HFF-Myc (cell line): ENCODE results near the gene STK32C.
"Not testable (repeated sequence)": the region's sequence is repeated elsewhere in the genome, so short reads cannot be mapped to it uniquely, and the experiment has no call there.

Experiments
- DNase-seq: peaks from one replicate; pipeline ENCODE4 v3.0.0-alpha.2; 2011; ENCODE audit warnings: low read depth; ENCODE audit errors: extremely low read depth
- H3K4me3 ChIP-seq: replicated peaks from 2 replicates; pipeline ENCODE4 v1.5.1; 2011; ENCODE audit warnings: low read depth, mild to moderate bottlenecking, control low read depth, low read length
- TF ChIP-seq, protein P1 (sequence below): IDR thresholded peaks from 2 replicates; pipeline ENCODE4 v1.5.1; 2012; ENCODE audit warnings: mild to moderate bottlenecking, low read depth, low read length, control low read depth; ENCODE audit errors: missing control alignments

Gene STK32C

DNA sequence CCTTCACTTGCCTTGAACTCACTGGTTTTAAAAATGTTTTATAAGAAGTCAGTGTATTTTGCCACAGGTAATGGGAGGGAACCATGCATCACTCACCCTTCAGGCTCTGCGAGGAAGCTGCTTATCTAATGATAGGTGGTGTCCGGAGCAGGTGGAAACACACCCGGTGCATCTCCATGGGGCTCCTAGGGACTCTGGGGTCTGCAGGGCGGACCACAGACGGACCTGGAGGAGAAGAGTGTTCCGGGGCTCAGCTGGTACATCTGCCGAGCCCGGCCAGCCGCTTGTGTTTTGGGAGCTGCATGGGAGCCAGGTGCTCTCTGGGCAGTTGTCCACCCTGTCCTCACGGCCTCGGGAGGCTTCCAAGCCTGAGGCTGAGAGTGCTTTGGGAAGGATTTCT is 31.5 kb upstream of the STK32C start:
- no peak for DNase-seq
- TF ChIP-seq, protein P1, sequence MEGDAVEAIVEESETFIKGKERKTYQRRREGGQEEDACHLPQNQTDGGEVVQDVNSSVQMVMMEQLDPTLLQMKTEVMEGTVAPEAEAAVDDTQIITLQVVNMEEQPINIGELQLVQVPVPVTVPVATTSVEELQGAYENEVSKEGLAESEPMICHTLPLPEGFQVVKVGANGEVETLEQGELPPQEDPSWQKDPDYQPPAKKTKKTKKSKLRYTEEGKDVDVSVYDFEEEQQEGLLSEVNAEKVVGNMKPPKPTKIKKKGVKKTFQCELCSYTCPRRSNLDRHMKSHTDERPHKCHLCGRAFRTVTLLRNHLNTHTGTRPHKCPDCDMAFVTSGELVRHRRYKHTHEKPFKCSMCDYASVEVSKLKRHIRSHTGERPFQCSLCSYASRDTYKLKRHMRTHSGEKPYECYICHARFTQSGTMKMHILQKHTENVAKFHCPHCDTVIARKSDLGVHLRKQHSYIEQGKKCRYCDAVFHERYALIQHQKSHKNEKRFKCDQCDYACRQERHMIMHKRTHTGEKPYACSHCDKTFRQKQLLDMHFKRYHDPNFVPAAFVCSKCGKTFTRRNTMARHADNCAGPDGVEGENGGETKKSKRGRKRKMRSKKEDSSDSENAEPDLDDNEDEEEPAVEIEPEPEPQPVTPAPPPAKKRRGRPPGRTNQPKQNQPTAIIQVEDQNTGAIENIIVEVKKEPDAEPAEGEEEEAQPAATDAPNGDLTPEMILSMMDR = no peak
- H3K4me3 ChIP-seq = no peak overlapping the region

GRCh38 chr10:132338876-132339275 is 31.1 kb upstream of the STK32C start:
- TF ChIP-seq, protein P1 = no peak
- no peak overlapping the region for H3K4me3 ChIP-seq
- DNase-seq = no peak

DNA sequence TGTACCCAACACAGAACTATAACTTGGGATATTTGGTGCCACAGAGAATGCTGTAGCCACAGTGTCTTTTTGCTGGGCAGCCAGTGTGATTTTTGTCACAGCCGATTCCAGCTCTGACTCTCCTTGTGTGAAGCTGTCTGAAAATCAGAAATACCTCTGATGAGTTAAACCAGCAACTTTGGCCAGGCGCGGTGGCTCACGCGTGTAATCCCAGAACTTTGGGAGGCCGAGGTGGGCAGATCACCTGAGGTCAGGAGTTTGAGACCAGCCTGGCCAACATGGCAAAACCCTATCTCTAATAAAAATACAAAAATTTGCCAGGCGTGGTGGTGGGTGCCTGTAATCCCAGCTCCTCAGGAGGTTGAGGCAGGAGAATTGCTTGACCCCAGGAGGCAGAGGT is 30.1 kb upstream of the STK32C start:
- not testable (repeated sequence) for DNase-seq, H3K4me3 ChIP-seq

GRCh38 chr10:132336919-132337407 is 29.2 kb upstream of the STK32C start:
- no peak for DNase-seq
- TF ChIP-seq, protein P1 = no peak

GRCh38 chr10:132336064-132336746 is 28.5 kb upstream of the STK32C start:
- TF ChIP-seq, protein P1 = no peak
- no peak overlapping the region for H3K4me3 ChIP-seq
- no peak for DNase-seq

More at GRCh38 chr10:132336919-132337407, 29.2 kb upstream of the STK32C start:
- H3K4me3 ChIP-seq = no peak overlapping the region

- no peak overlapping the region for H3K4me3 ChIP-seq
- TF ChIP-seq, protein P1 = no peak
- no peak for DNase-seq
These were observed 27.7 kb upstream of the STK32C start for GRCh38 chr10:132335189-132336063.

GRCh38 chr10:132334631-132335188 is 27.0 kb upstream of the STK32C start:
- no peak overlapping the region for H3K4me3 ChIP-seq
- no peak for DNase-seq
- TF ChIP-seq, protein P1 = no peak
